Natural killer cell (primary cell): ENCODE measurements around the gene EGFLAM. TPM values are rescaled to one million over a fixed set of nuclear protein-coding genes. Genes with fewer than 3 reads are reported as not detected.

Source experiments
- ATAC-seq, 3 donors: fragments of 150-1000 bp in 2 of 3; fragments of 200-7000 bp in 1 of 3; cut with Tn5 transposase; 1 replicate in 1 of 3; 2 replicates in 2 of 3; pipeline ENCODE4 v1.10.0; 2021; ENCODE audit warnings: mild to moderate bottlenecking in 2 of 3, moderate library complexity in 2 of 3
- DNase-seq, 2 donors: peaks; one replicate each; pipeline versions ENCODE4 v3.0.0 to v3.0.0-alpha.2; 2013 to 2021; ENCODE audit warnings: mixed read lengths in 1 of 2
- H3K27ac ChIP-seq: one replicate; pipeline ENCODE4 v1.5.1; 2013; ENCODE audit warnings: mild to moderate bottlenecking, low read length
- H3K27me3 ChIP-seq: one replicate; pipeline ENCODE4 v1.6.1; 2013; ENCODE audit warnings: low read length; ENCODE audit not compliant: control insufficient read depth, insufficient read depth
- H3K36me3 ChIP-seq: one replicate; pipeline ENCODE4 v1.6.1; 2013; ENCODE audit warnings: low read length; ENCODE audit not compliant: control insufficient read depth, insufficient read depth
- H3K4me1 ChIP-seq: one replicate; pipeline ENCODE4 v1.6.1; 2013; ENCODE audit warnings: low read length; ENCODE audit not compliant: control insufficient read depth, insufficient read depth
- H3K4me3 ChIP-seq: one replicate; pipeline ENCODE4 v1.5.1; 2013; ENCODE audit warnings: low read length
- H3K9me3 ChIP-seq: one replicate; pipeline ENCODE4 v1.6.1; 2013; ENCODE audit warnings: low read length; ENCODE audit not compliant: control insufficient read depth, insufficient read depth
- H3K27ac Mint-ChIP-seq, 2 donors: one replicate each; pipeline ENCODE4 v1.8.0; 2022; ENCODE audit warnings: mild to moderate bottlenecking in 2 of 2, mixed read lengths in 2 of 2, moderate library complexity in 1 of 2
- H3K27me3 Mint-ChIP-seq, 2 donors: one replicate each; pipeline ENCODE4 v1.8.0; 2022; ENCODE audit warnings: low read depth in 2 of 2, mixed read lengths in 2 of 2
- H3K36me3 Mint-ChIP-seq: one replicate; pipeline ENCODE4 v1.8.0; 2022; ENCODE audit warnings: mixed read lengths
- H3K4me1 Mint-ChIP-seq, 2 donors: one replicate each; pipeline ENCODE4 v1.8.0; 2022; ENCODE audit warnings: mixed read lengths in 2 of 2
- H3K4me3 Mint-ChIP-seq: one replicate; pipeline ENCODE4 v1.8.0; 2022; ENCODE audit warnings: mild to moderate bottlenecking, moderate library complexity, mixed read lengths
- H3K9me3 Mint-ChIP-seq, 2 donors: one replicate each; pipeline ENCODE4 v1.8.0; 2022; ENCODE audit warnings: mixed read lengths in 2 of 2
- WGBS: methylation state at CpG from one replicate; pipeline ENCODE4 v1.1.7; 2013; ENCODE audit warnings: missing lambda C conversion rate; ENCODE audit not compliant: insufficient coverage; 5-methylcytosine and 5-hydroxymethylcytosine counted together
- intact Hi-C: fragments of 100-400 bp; cut with micrococcal nuclease; formaldehyde crosslinking; loops from one replicate; pipeline ENCODE4 v1.14.2; 2022
- total RNA-seq, 4 donors: library from RNA; stranded (reverse); fragments of 120-200 nt in 1 of 4; gene quantifications; one replicate each; pipeline versions ENCODE4 v1.2.3 to v1.2.4, GENCODE V29; 2013 to 2022
- TF ChIP-seq, protein P1 (sequence below): fragments of 200-600 bp; IDR thresholded peaks from one replicate; pipeline ENCODE4 v1.8.0; 2022; ENCODE audit warnings: antibody characterized with exemption

The EGFLAM gene
- total RNA-seq, 3 donors from 2014 or later (not counting 1 experiment from before 2014, with no cell fraction given), result not detected

DNA sequence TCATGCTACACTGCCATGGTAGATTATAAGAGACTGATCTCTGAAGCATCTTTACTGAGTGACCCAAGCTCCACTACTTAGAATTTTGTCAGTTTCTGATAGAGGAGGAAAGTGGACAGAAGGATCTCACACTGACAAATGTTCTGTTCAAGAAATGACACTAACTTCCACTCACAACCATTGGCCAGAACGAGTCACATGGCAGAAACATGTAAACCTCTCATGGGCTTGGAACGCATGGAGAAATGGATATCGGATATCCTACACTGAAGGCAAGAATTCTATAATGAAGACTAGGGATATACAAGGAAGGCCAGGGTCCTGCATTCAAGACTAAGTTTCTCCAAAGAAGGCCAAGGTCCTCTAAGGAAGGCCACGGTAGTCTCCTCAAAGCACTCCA, 31.1 kb downstream of the EGFLAM start:
- ATAC-seq (no peak), DNase-seq (no peak)
- intact Hi-C loops, result no loop called here
- no peak overlapping the region for H3K27ac Mint-ChIP-seq
- no peak overlapping the region for H3K27ac ChIP-seq
- no peaks in the 10 kb centered on the region for H3K9me3 ChIP-seq
- H3K36me3 Mint-ChIP-seq, result no peaks in the 10 kb centered on the region
- WGBS, result 98% methylated on average over 4 of the region's 4 CpGs
- H3K4me3 Mint-ChIP-seq, result no peak overlapping the region
- H3K4me1 ChIP-seq, result no peaks in the 10 kb centered on the region
- peaks cover 0 to 3% of the 10 kb centered on the region in 2 donors for H3K27me3 Mint-ChIP-seq
- H3K4me3 ChIP-seq, result no peak overlapping the region
- no peaks in the 10 kb centered on the region for H3K27me3 ChIP-seq
- H3K36me3 ChIP-seq, result no peaks in the 10 kb centered on the region
- TF ChIP-seq, protein P1, sequence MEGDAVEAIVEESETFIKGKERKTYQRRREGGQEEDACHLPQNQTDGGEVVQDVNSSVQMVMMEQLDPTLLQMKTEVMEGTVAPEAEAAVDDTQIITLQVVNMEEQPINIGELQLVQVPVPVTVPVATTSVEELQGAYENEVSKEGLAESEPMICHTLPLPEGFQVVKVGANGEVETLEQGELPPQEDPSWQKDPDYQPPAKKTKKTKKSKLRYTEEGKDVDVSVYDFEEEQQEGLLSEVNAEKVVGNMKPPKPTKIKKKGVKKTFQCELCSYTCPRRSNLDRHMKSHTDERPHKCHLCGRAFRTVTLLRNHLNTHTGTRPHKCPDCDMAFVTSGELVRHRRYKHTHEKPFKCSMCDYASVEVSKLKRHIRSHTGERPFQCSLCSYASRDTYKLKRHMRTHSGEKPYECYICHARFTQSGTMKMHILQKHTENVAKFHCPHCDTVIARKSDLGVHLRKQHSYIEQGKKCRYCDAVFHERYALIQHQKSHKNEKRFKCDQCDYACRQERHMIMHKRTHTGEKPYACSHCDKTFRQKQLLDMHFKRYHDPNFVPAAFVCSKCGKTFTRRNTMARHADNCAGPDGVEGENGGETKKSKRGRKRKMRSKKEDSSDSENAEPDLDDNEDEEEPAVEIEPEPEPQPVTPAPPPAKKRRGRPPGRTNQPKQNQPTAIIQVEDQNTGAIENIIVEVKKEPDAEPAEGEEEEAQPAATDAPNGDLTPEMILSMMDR, result no peak
- no peaks in the 10 kb centered on the region for H3K4me1 Mint-ChIP-seq
- H3K9me3 Mint-ChIP-seq, result peaks cover 3% of the 10 kb centered on the region in 2 donors

DNA sequence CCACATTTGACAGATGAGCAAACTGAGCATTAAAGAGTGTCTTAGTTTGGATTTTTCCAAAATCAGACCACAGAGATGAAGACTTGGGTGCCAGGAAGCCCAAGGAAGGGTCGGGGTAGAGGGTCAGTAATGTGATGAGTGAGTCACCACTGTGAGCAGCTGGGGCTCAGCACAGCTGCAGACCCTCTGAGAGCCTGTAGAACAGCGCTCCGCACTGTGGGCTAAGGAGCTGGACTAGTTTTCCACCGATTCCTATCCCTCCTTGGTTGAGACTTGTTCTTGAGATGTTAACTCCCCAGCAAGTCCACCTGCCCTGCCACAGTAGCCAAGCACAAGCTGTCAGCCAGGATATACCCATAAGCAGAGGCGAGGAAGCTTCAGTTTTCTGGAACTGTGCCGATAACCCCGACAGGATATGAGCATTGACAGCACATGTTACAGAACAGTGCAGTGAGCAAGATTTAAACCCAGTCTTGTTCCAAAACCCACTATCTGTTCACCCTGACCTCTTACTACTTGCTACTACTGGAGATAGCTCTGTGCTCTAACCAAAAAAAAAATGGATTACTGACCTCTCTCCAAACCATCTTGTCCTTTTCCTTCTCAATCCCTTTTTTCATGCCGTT, 31.8 kb downstream of the EGFLAM start:
- Mint-ChIP-seq H3K27ac (no peak overlapping the region), H3K9me3 (peaks cover 3% of the 10 kb centered on the region in 2 donors), H3K36me3 (no peaks in the 10 kb centered on the region), H3K4me3 (no peak overlapping the region), H3K4me1 (no peaks in the 10 kb centered on the region), H3K27me3 (peaks cover 0 to 3% of the 10 kb centered on the region in 2 donors)
- TF ChIP-seq, protein P1, result no peak
- H3K4me3 ChIP-seq, result no peak overlapping the region
- ATAC-seq (no peak), DNase-seq (no peak)
- 68% methylated on average over 8 of the region's 8 CpGs for WGBS
- no peaks in the 10 kb centered on the region for H3K9me3 ChIP-seq
- H3K27me3 ChIP-seq, result no peaks in the 10 kb centered on the region
- no peaks in the 10 kb centered on the region for H3K4me1 ChIP-seq
- H3K27ac ChIP-seq, result no peak overlapping the region
- intact Hi-C loops, result no loop called here
- no peaks in the 10 kb centered on the region for H3K36me3 ChIP-seq

DNA sequence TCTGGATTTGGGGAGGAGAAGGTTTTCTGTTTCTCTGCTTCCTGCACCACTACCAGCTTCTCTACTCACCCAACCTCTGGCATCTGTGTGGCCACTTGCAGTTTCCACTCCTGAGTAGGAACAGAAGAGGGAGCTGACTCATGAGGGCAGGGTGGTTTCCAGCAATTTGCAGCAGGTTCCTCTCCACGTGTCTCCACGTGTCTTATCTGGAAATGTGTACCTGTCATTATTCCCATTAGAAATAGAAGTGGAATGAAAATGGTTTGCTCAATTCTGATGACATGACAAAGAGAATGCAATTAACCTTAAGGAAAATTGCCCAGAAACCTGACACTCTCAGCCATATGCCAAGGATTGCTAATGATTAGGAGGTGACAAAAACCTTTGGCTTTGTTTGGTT, 33.0 kb downstream of the EGFLAM start:
- DNase-seq, result no peak
- WGBS, result 59% methylated on average over 2 of the region's 2 CpGs

More for the DNA sequence above, 33.0 kb downstream of the EGFLAM start:
- no peaks in the 10 kb centered on the region for H3K9me3 ChIP-seq
- H3K36me3 ChIP-seq, result no peaks in the 10 kb centered on the region
- Mint-ChIP-seq H3K9me3 (peaks cover 3% of the 10 kb centered on the region in 2 donors), H3K4me1 (no peaks in the 10 kb centered on the region), H3K4me3 (no peak overlapping the region), H3K27me3 (peaks cover 0 to 3% of the 10 kb centered on the region in 2 donors), H3K27ac (no peak overlapping the region), H3K36me3 (no peaks in the 10 kb centered on the region)
- no peak for ATAC-seq
- H3K27me3 ChIP-seq, result no peaks in the 10 kb centered on the region
- TF ChIP-seq, protein P1, result no peak
- intact Hi-C loops, result no loop called here
- H3K4me3 ChIP-seq, result no peak overlapping the region
- H3K27ac ChIP-seq, result no peak overlapping the region
- H3K4me1 ChIP-seq, result no peaks in the 10 kb centered on the region
